GM23338 (cell line): ENCODE results near the gene CHD1. TPM values are rescaled to one million over a fixed set of nuclear protein-coding genes. Genes with fewer than 3 reads are reported as not detected.

ENCODE experiments used
- ATAC-seq: fragments of 200-7000 bp; cut with Tn5 transposase; 3 replicates; pipeline ENCODE4 v1.9.1; 2020
- DNase-seq: peaks from one replicate; pipeline ENCODE4 v3.0.0-alpha.2; 2015; ENCODE audit warnings: low spot score
- H2AFZ ChIP-seq: fragments of 200-600 bp; sonication (generic); 2 replicates; pipeline ENCODE4 v1.8.0; 2016; ENCODE audit warnings: antibody characterized with exemption, mild to moderate bottlenecking, moderate library complexity
- H3F3A ChIP-seq: fragments of 200-600 bp; sonication (generic); replicated peaks from 2 replicates; pipeline ENCODE4 v1.8.0; 2017; ENCODE audit warnings: antibody characterized with exemption, mixed run types, low read depth
- H3K27ac ChIP-seq: fragments of 200-600 bp; sonication (generic); 2 replicates; pipeline ENCODE4 v1.6.1; 2016; ENCODE audit warnings: low read depth
- H3K27me3 ChIP-seq: fragments of 200-600 bp; sonication (generic); 2 replicates; pipeline ENCODE4 v1.8.0; 2016; ENCODE audit warnings: mild to moderate bottlenecking, mixed run types, moderate library complexity; ENCODE audit not compliant: insufficient read depth
- H3K36me3 ChIP-seq: fragments of 200-600 bp; sonication (generic); 2 replicates; pipeline ENCODE4 v1.8.0; 2016; ENCODE audit warnings: mild to moderate bottlenecking; ENCODE audit not compliant: insufficient read depth
- H3K4me1 ChIP-seq: fragments of 200-600 bp; sonication (generic); 2 replicates; pipeline ENCODE4 v1.8.0; 2016; ENCODE audit warnings: mild to moderate bottlenecking, moderate library complexity; ENCODE audit not compliant: insufficient read depth
- H3K4me2 ChIP-seq: fragments of 200-600 bp; sonication (generic); 2 replicates; pipeline ENCODE4 v1.7.1; 2017; ENCODE audit warnings: mixed run types
- H3K4me3 ChIP-seq: fragments of 200-600 bp; sonication (generic); 2 replicates; pipeline ENCODE4 v1.6.1; 2016; ENCODE audit warnings: mixed run types
- H3K79me2 ChIP-seq: fragments of 200-600 bp; sonication (generic); replicated peaks from 2 replicates; pipeline ENCODE4 v1.8.0; 2017; ENCODE audit warnings: mild to moderate bottlenecking; ENCODE audit not compliant: insufficient read depth
- H3K9me2 ChIP-seq: fragments of 200-600 bp; sonication (generic); 2 replicates; pipeline ENCODE4 v1.8.0; 2017; ENCODE audit not compliant: insufficient read depth
- H4K20me1 ChIP-seq: fragments of 200-600 bp; sonication (generic); replicated peaks from 2 replicates; pipeline ENCODE4 v1.8.0; 2017; ENCODE audit warnings: mild to moderate bottlenecking; ENCODE audit not compliant: insufficient read depth
- H3K27ac Mint-ChIP-seq: 2 replicates; pipeline ENCODE4 v1.8.0; 2020; ENCODE audit warnings: inconsistent platforms, mild to moderate bottlenecking, moderate library complexity, mixed read lengths
- H3K27me3 Mint-ChIP-seq: 3 replicates; pipeline ENCODE4 v1.8.0; 2022; ENCODE audit warnings: low read depth, mild to moderate bottlenecking, moderate library complexity, mixed read lengths, inconsistent platforms; ENCODE audit not compliant: insufficient read depth, poor library complexity
- H3K36me3 Mint-ChIP-seq: 3 replicates; pipeline ENCODE4 v1.8.0; 2021; ENCODE audit warnings: low read depth, mild to moderate bottlenecking, inconsistent platforms, moderate library complexity, mixed read lengths
- H3K4me1 Mint-ChIP-seq: 3 replicates; pipeline ENCODE4 v1.8.0; 2020; ENCODE audit warnings: mild to moderate bottlenecking, inconsistent platforms, mixed read lengths
- H3K4me3 Mint-ChIP-seq: 3 replicates; pipeline ENCODE4 v1.8.0; 2021; ENCODE audit warnings: moderate library complexity, mild to moderate bottlenecking, inconsistent platforms, mixed read lengths
- H3K9me3 Mint-ChIP-seq: 3 replicates; pipeline ENCODE4 v1.8.0; 2020; ENCODE audit warnings: moderate library complexity, mild to moderate bottlenecking, inconsistent platforms, mixed read lengths
- CREB1 ChIP-seq: fragments of 250-450 bp; sonication (Bioruptor Pico); IDR thresholded peaks from 2 replicates; pipeline ENCODE4 v1.5.0; 2020; ENCODE audit warnings: low read depth, mild to moderate bottlenecking, moderate library complexity
- CTCF ChIP-seq, 2 experiments: fragments of 200-600 bp in 1 of 2; sonication (generic) in 1 of 2; conservative IDR thresholded peaks; 2 replicates each; pipeline versions ENCODE4 v1.5.1 to v1.6.1; 2016 to 2017; ENCODE audit warnings: antibody characterized with exemption in 2 of 2, low read depth in 2 of 2, mild to moderate bottlenecking in 2 of 2, moderate library complexity in 1 of 2
- ETS1 ChIP-seq: IDR thresholded peaks from 2 replicates; pipeline ENCODE4 v1.6.1; 2016; ENCODE audit warnings: antibody characterized with exemption
- EZH2 ChIP-seq: fragments of 200-600 bp; sonication (generic); IDR thresholded peaks from one replicate; pipeline ENCODE4 v1.8.0; 2017; ENCODE audit warnings: antibody characterized with exemption, mild to moderate bottlenecking, low read depth; ENCODE audit not compliant: unreplicated experiment
- EZH2phosphoT487 ChIP-seq: fragments of 200-600 bp; sonication (generic); IDR thresholded peaks from one replicate; pipeline ENCODE4 v1.8.1; 2018; ENCODE audit warnings: antibody characterized with exemption; ENCODE audit not compliant: unreplicated experiment
- JUNB ChIP-seq: IDR thresholded peaks from one replicate; pipeline ENCODE4 v1.6.1; 2016; ENCODE audit warnings: antibody characterized with exemption; ENCODE audit not compliant: unreplicated experiment
- NANOG ChIP-seq: IDR thresholded peaks from 2 replicates; pipeline ENCODE4 v1.6.1; 2016; ENCODE audit warnings: antibody characterized with exemption, borderline replicate concordance
- POLR2AphosphoS5 ChIP-seq: IDR thresholded peaks from 2 replicates; pipeline ENCODE4 v1.6.1; 2016; ENCODE audit warnings: antibody characterized with exemption, low read depth
- REST ChIP-seq: IDR thresholded peaks from one replicate; pipeline ENCODE4 v1.6.1; 2018; ENCODE audit warnings: antibody characterized with exemption; ENCODE audit not compliant: unreplicated experiment
- STAT1 ChIP-seq: IDR thresholded peaks from one replicate; pipeline ENCODE4 v1.6.1; 2016; ENCODE audit warnings: antibody characterized with exemption; ENCODE audit not compliant: unreplicated experiment
- ZNF114 ChIP-seq: fragments of 250-450 bp; sonication (Bioruptor Pico); IDR thresholded peaks from 2 replicates; pipeline ENCODE4 v1.5.0; 2020; ENCODE audit warnings: mild to moderate bottlenecking, moderate library complexity
- ZNF331 ChIP-seq: fragments of 250-450 bp; sonication (Bioruptor Pico); IDR thresholded peaks from 2 replicates; pipeline ENCODE4 v1.5.0; 2020; ENCODE audit warnings: low read depth, mild to moderate bottlenecking, moderate library complexity
- polyA plus RNA-seq: library from polyadenylated mRNA; unstranded; fragments of >200 nt; fragmentation: Nextera tagmentation; extraction: Ambion mirVana; gene quantifications from 2 replicates; pipeline ENCODE4 v1.2.1, GENCODE V29; 2016
- total RNA-seq: library from RNA; depleted of rRNA; stranded (reverse); fragments of >200 nt; shearing (Covaris generic); gene quantifications from 2 replicates; pipeline ENCODE4 v1.2.3, GENCODE V29; 2014
- TF ChIP-seq, protein P1 (sequence below): fragments of 250-450 bp; sonication (Bioruptor Pico); IDR thresholded peaks from 2 replicates; pipeline ENCODE4 v1.5.0; 2020; ENCODE audit warnings: mild to moderate bottlenecking, moderate library complexity

The CHD1 gene
- total and polyA plus RNA-seq, 2 experiments from 2014 or later = 36.4 to 75.6 TPM

DNA sequence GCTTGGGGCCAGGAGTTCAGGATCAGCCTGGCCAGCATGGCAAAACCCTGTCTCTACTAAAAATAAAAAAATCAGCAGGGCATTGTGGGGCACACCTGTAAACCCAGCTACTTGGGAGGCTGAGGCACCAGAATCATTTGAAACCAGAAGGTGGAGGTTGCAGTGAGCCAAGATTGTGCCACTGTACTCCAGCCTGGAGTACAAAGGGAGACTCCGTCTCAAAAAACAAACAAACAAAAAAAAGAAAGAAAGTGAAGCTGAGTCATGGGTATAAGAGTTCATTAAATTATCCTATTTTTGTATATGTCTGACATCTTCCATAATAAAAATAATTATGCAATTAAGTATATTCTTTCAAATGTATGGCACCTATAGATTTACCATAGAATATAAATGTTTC, 37.2 kb downstream of the CHD1 start (continued):
- TF ChIP-seq, protein P1, sequence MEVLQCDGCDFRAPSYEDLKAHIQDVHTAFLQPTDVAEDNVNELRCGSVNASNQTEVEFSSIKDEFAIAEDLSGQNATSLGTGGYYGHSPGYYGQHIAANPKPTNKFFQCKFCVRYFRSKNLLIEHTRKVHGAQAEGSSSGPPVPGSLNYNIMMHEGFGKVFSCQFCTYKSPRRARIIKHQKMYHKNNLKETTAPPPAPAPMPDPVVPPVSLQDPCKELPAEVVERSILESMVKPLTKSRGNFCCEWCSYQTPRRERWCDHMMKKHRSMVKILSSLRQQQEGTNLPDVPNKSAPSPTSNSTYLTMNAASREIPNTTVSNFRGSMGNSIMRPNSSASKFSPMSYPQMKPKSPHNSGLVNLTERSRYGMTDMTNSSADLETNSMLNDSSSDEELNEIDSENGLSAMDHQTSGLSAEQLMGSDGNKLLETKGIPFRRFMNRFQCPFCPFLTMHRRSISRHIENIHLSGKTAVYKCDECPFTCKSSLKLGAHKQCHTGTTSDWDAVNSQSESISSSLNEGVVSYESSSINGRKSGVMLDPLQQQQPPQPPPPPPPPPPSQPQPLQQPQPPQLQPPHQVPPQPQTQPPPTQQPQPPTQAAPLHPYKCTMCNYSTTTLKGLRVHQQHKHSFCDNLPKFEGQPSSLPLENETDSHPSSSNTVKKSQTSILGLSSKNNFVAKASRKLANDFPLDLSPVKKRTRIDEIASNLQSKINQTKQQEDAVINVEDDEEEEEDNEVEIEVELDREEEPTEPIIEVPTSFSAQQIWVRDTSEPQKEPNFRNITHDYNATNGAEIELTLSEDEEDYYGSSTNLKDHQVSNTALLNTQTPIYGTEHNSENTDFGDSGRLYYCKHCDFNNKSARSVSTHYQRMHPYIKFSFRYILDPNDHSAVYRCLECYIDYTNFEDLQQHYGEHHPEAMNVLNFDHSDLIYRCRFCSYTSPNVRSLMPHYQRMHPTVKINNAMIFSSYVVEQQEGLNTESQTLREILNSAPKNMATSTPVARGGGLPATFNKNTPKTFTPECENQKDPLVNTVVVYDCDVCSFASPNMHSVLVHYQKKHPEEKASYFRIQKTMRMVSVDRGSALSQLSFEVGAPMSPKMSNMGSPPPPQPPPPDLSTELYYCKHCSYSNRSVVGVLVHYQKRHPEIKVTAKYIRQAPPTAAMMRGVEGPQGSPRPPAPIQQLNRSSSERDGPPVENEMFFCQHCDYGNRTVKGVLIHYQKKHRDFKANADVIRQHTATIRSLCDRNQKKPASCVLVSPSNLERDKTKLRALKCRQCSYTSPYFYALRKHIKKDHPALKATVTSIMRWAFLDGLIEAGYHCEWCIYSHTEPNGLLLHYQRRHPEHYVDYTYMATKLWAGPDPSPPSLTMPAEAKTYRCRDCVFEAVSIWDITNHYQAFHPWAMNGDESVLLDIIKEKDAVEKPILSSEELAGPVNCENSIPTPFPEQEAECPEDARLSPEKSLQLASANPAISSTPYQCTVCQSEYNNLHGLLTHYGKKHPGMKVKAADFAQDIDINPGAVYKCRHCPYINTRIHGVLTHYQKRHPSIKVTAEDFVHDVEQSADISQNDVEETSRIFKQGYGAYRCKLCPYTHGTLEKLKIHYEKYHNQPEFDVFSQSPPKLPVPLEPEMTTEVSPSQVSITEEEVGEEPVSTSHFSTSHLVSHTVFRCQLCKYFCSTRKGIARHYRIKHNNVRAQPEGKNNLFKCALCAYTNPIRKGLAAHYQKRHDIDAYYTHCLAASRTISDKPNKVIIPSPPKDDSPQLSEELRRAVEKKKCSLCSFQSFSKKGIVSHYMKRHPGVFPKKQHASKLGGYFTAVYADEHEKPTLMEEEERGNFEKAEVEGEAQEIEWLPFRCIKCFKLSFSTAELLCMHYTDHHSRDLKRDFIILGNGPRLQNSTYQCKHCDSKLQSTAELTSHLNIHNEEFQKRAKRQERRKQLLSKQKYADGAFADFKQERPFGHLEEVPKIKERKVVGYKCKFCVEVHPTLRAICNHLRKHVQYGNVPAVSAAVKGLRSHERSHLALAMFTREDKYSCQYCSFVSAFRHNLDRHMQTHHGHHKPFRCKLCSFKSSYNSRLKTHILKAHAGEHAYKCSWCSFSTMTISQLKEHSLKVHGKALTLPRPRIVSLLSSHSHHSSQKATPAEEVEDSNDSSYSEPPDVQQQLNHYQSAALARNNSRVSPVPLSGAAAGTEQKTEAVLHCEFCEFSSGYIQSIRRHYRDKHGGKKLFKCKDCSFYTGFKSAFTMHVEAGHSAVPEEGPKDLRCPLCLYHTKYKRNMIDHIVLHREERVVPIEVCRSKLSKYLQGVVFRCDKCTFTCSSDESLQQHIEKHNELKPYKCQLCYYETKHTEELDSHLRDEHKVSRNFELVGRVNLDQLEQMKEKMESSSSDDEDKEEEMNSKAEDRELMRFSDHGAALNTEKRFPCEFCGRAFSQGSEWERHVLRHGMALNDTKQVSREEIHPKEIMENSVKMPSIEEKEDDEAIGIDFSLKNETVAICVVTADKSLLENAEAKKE (CRISPR knock-in tag) = no peak
- TF ChIP-seq ZNF114 (no peak), EZH2phosphoT487 (no peak)

DNA sequence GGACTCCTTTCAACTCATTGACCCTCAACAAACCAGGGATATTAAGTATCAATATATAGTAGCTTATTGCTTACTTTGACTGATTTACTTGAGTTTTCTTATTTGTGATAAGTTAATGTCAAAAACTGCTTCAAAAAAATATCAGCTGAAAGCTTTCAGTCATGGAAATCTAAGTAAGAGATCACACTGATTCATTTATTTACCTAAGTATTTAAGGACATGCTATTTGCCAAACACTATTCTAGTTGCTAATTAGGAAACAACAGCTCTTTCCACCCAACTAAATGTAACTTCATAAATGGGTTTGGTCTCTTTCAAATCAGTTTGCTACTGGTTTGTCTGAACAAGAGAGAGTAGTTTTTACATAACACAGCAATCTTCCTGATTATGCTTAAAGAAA, 48.2 kb downstream of the CHD1 start:
- Histone ChIP-seq H2AFZ (no peak overlapping the region), H3K27me3 (no peaks in the 10 kb centered on the region), H4K20me1 (no peaks in the 10 kb centered on the region; the same call in 1 of the 2 replicates), H3K79me2 (no peaks in the 10 kb centered on the region), H3K4me1 (no peaks in the 10 kb centered on the region), H3K4me3 (no peak overlapping the region), H3K9me2 (no peaks in the 10 kb centered on the region), H3K36me3 (peaks cover 34% of the 10 kb centered on the region), H3F3A (no peaks in the 10 kb centered on the region), H3K4me2 (no peak overlapping the region), H3K27ac (no peak overlapping the region)
- H3K4me1 Mint-ChIP-seq = no peaks in the 10 kb centered on the region
- H3K4me3 Mint-ChIP-seq = no peak overlapping the region
- no peak overlapping the region for H3K27ac Mint-ChIP-seq
- ATAC-seq (no peak), DNase-seq (no peak)
- no peaks in the 10 kb centered on the region for H3K27me3 Mint-ChIP-seq
- H3K9me3 Mint-ChIP-seq = no peaks in the 10 kb centered on the region
- peaks cover 80% of the 10 kb centered on the region for H3K36me3 Mint-ChIP-seq
- TF ChIP-seq CTCF (conservative IDR thresholded peaks at IDR 0.05; ENCODE audit: low read depth in 2 of 2) (no peak), REST (no peak), EZH2 (no peak), CREB1 (CRISPR knock-in tag) (no peak), EZH2phosphoT487 (no peak), POLR2AphosphoS5 (no peak), ZNF331 (no peak), ETS1 (no peak), NANOG (no peak), STAT1 (no peak), JUNB (no peak)
